GM18508 (cell line): Measurements from ENCODE around the gene CITED1.
"Not testable (repeated sequence)": the region's sequence is repeated elsewhere in the genome, so short reads cannot be mapped to it uniquely, and the experiment has no call there.

Source experiments
- ATAC-seq: cut with Tn5 transposase; IDR thresholded peaks from one replicate; pipeline ENCODE4 v1.9.1; 2021; ENCODE audit warnings: moderate number of reproducible peaks; ENCODE audit not compliant: insufficient read depth, unreplicated experiment

CITED1 gene

GRCh38 chrX:72305286-72306084 is at the start of gene CITED1:
TSS of gene CITED1 (minus strand) at chrX:72305914. CDS start at chrX:72302869, 3,045 bp downstream.
- ATAC-seq: no peak

GRCh38 chrX:72352786-72353185 is 47.1 kb upstream of the CITED1 start:
- no peak for ATAC-seq

GRCh38 chrX:72351606-72352334 is 46.1 kb upstream of the CITED1 start:
- ATAC-seq: no peak

- peak; percentile 96 for ATAC-seq
Measured at GRCh38 chrX:72349190-72349589, 43.5 kb upstream of the CITED1 start.

- no peak for ATAC-seq
Measured at GRCh38 chrX:72348247-72348979, 42.7 kb upstream of the CITED1 start.

GRCh38 chrX:72347366-72347765 is 41.7 kb upstream of the CITED1 start:
- no peak for ATAC-seq

GRCh38 chrX:72346302-72346949 is 40.7 kb upstream of the CITED1 start:
- ATAC-seq: no peak

- ATAC-seq: no peak
Measured at GRCh38 chrX:72340626-72341025, 34.9 kb upstream of the CITED1 start.

- no peak for ATAC-seq
Measured at GRCh38 chrX:72340041-72340440, 34.3 kb upstream of the CITED1 start.

- ATAC-seq: no peak
Measured at GRCh38 chrX:72330131-72330530, 24.4 kb upstream of the CITED1 start.

GRCh38 chrX:72326605-72327300 is 21.0 kb upstream of the CITED1 start:
- ATAC-seq: no peak

- ATAC-seq: not testable (repeated sequence)
Measured at GRCh38 chrX:72319651-72320050, 13.9 kb upstream of the CITED1 start.

- ATAC-seq: no peak
Measured at GRCh38 chrX:72317139-72317538, 11.4 kb upstream of the CITED1 start.

GRCh38 chrX:72316408-72317110 is 10.8 kb upstream of the CITED1 start:
- ATAC-seq: no peak

GRCh38 chrX:72314881-72315280 is 9.2 kb upstream of the CITED1 start:
- ATAC-seq: no peak

- no peak for ATAC-seq
Measured at GRCh38 chrX:72313707-72314641, 8.3 kb upstream of the CITED1 start.

- ATAC-seq: no peak
Measured at GRCh38 chrX:72312311-72312940, 6.7 kb upstream of the CITED1 start.
